Measurements from ENCODE around the gene ADAMTS13.

ADAMTS13 gene

DNA sequence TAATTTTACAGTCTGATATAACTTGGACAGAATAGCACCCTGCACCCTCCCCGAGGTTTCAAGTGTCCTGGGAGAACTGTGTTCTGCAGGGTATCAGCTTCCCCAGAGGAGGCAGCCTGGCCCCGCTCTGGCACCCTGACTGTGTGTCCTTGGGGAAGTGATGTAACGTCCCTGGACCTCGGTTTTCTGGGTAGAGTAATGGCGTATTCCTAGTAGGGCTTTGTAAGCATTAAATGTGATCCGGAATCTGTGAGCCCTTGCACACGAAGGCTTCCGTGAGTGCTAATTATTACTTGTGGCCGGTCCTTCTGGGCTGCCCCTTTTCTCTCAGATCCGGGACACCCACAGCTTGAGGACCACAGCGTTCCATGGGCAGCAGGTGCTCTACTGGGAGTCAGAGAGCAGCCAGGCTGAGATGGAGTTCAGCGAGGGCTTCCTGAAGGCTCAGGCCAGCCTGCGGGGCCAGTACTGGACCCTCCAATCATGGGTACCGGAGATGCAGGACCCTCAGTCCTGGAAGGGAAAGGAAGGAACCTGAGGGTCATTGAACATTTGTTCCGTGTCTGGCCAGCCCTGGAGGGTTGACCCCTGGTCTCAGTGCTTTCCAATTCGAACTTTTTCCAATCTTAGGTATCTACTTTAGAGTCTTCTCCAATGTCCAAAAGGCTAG is 36.6 kb downstream of the ADAMTS13 start:
- no peaks in the 10 kb centered on the region for H4K20me1 ChIP-seq (ENCODE audit: insufficient read depth, low read length)
- no peak overlapping the region for H3K27ac ChIP-seq (ENCODE audit: low read length)
- H3K36me3 ChIP-seq (replicated peaks; ENCODE audit: low read depth, low read length) = no peaks in the 10 kb centered on the region
- H3K9ac ChIP-seq (ENCODE audit: low read length) = no peak overlapping the region
- H3K4me1 ChIP-seq (ENCODE audit: low read length) = peaks cover 12% of the 10 kb centered on the region
- H3K4me3 ChIP-seq (ENCODE audit: low read length) = peak overlapping the region; percentile 83
- no peaks in the 10 kb centered on the region for H3K79me2 ChIP-seq (ENCODE audit: low read length)
- H3K4me2 ChIP-seq (ENCODE audit: low read length) = peak overlapping the region; percentile 63
- H3K27me3 ChIP-seq (ENCODE audit: low read depth, low read length) = peaks cover 20% of the 10 kb centered on the region
- TF ChIP-seq EZH2phosphoT487 (IDR thresholded peaks at IDR 0.05; ENCODE audit: low read depth) = no peak
- TF ChIP-seq, protein P1, sequence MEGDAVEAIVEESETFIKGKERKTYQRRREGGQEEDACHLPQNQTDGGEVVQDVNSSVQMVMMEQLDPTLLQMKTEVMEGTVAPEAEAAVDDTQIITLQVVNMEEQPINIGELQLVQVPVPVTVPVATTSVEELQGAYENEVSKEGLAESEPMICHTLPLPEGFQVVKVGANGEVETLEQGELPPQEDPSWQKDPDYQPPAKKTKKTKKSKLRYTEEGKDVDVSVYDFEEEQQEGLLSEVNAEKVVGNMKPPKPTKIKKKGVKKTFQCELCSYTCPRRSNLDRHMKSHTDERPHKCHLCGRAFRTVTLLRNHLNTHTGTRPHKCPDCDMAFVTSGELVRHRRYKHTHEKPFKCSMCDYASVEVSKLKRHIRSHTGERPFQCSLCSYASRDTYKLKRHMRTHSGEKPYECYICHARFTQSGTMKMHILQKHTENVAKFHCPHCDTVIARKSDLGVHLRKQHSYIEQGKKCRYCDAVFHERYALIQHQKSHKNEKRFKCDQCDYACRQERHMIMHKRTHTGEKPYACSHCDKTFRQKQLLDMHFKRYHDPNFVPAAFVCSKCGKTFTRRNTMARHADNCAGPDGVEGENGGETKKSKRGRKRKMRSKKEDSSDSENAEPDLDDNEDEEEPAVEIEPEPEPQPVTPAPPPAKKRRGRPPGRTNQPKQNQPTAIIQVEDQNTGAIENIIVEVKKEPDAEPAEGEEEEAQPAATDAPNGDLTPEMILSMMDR (IDR thresholded peaks at IDR 0.05; ENCODE audit: low read depth, low read length) = no peak
- H2AFZ ChIP-seq (ENCODE audit: low read depth, low read length) = no peak overlapping the region
- H3K9me3 ChIP-seq (ENCODE audit: insufficient read depth, low read length) = no peaks in the 10 kb centered on the region

GRCh38 chr9:133459476-133460404 is 37.6 kb downstream of the ADAMTS13 start, which contains the start of gene CACFD1:
TSS of gene CACFD1 (plus strand) at chr9:133459978. CDS start at chr9:133460067, 89 bp downstream.
- peak within 1 kb of the TSS; percentile 94 for H3K4me2 ChIP-seq (ENCODE audit: low read length)
- peaks cover 20% of the 10 kb centered on the region for H3K4me1 ChIP-seq (ENCODE audit: low read length)
- H3K9me3 ChIP-seq (ENCODE audit: insufficient read depth, low read length) = no peaks in the 10 kb centered on the region
- H3K27me3 ChIP-seq (ENCODE audit: low read depth, low read length) = peaks cover 20% of the 10 kb centered on the region
- no peaks in the 10 kb centered on the region for H4K20me1 ChIP-seq (ENCODE audit: insufficient read depth, low read length)
- peak within 1 kb of the TSS; percentile 80 for H2AFZ ChIP-seq (ENCODE audit: low read depth, low read length)
- no peaks in the 10 kb centered on the region for H3K36me3 ChIP-seq (replicated peaks; ENCODE audit: low read depth, low read length)
- H3K9ac ChIP-seq (ENCODE audit: low read length) = peak within 1 kb of the TSS; percentile 73
- no peaks in the 10 kb centered on the region for H3K79me2 ChIP-seq (ENCODE audit: low read length)
- TF ChIP-seq, protein P1 (IDR thresholded peaks at IDR 0.05; ENCODE audit: low read depth, low read length) = no peak
- no peak for TF ChIP-seq EZH2phosphoT487 (IDR thresholded peaks at IDR 0.05; ENCODE audit: low read depth)
- H3K4me3 ChIP-seq (ENCODE audit: low read length) = peak within 1 kb of the TSS; percentile 83
- H3K27ac ChIP-seq (ENCODE audit: low read length) = peak within 1 kb of the TSS; percentile 59

- H3K4me2 ChIP-seq (ENCODE audit: low read length) = peak overlapping the region; percentile 94
- H3K4me3 ChIP-seq (ENCODE audit: low read length) = peak overlapping the region; percentile 83
- no peaks in the 10 kb centered on the region for H3K9me3 ChIP-seq (ENCODE audit: insufficient read depth, low read length)
- H3K27me3 ChIP-seq (ENCODE audit: low read depth, low read length) = peaks cover 20% of the 10 kb centered on the region
- peak overlapping the region; percentile 80 for H2AFZ ChIP-seq (ENCODE audit: low read depth, low read length)
- H3K27ac ChIP-seq (ENCODE audit: low read length) = peak overlapping the region; percentile 59
- H3K36me3 ChIP-seq (replicated peaks; ENCODE audit: low read depth, low read length) = no peaks in the 10 kb centered on the region
- peaks cover 28% of the 10 kb centered on the region for H3K4me1 ChIP-seq (ENCODE audit: low read length)
- TF ChIP-seq EZH2phosphoT487 (IDR thresholded peaks at IDR 0.05; ENCODE audit: low read depth) = no peak
- TF ChIP-seq, protein P1 (IDR thresholded peaks at IDR 0.05; ENCODE audit: low read depth, low read length) = no peak
- no peaks in the 10 kb centered on the region for H3K79me2 ChIP-seq (ENCODE audit: low read length)
- no peaks in the 10 kb centered on the region for H4K20me1 ChIP-seq (ENCODE audit: insufficient read depth, low read length)
- H3K9ac ChIP-seq (ENCODE audit: low read length) = peak overlapping the region; percentile 73
Measured at GRCh38 chr9:133460405-133461175, 38.4 kb downstream of the ADAMTS13 start.

Measured in OCI-LY3 (cell line).